HL-60 (cell line): ENCODE data around the gene CD300LB.
A peak's percentile ranks its signal among the peaks of the same experiment; 100 is the strongest.

ENCODE experiments used
- DNase-seq, 2 experiments: peaks; one replicate each; pipeline ENCODE4 v3.0.0-alpha.2; 2010 to 2020; ENCODE audit warnings: low read depth in 1 of 2, low spot score in 1 of 2
- H3K27ac ChIP-seq: fragments of 250-450 bp; sonication (Bioruptor Pico); replicated peaks from 2 replicates; pipeline ENCODE4 v1.5.1; 2020; ENCODE audit warnings: mild to moderate bottlenecking, moderate library complexity
- H3K27me3 ChIP-seq: fragments of 250-450 bp; sonication (Bioruptor Pico); 2 replicates; pipeline ENCODE4 v1.5.1; 2021; ENCODE audit warnings: mild to moderate bottlenecking, moderate library complexity; ENCODE audit not compliant: insufficient read depth, poor library complexity, severe bottlenecking
- H3K4me3 ChIP-seq: replicated peaks from 2 replicates; pipeline ENCODE4 v1.5.1; 2011; ENCODE audit warnings: mild to moderate bottlenecking, control low read depth, low read length; ENCODE audit not compliant: insufficient read depth
- GABPA ChIP-seq: IDR thresholded peaks from 2 replicates; pipeline ENCODE4 v1.6.1; 2012; ENCODE audit warnings: low read depth
- POLR2AphosphoS5 ChIP-seq: IDR thresholded peaks from 2 replicates; pipeline ENCODE4 v1.6.1; 2012; ENCODE audit warnings: low read depth
- SPI1 ChIP-seq: IDR thresholded peaks from 2 replicates; pipeline ENCODE4 v1.6.1; 2012; ENCODE audit warnings: low read depth, mild to moderate bottlenecking, borderline replicate concordance
- TF ChIP-seq, protein P1 (sequence below): IDR thresholded peaks from 2 replicates; pipeline ENCODE4 v1.6.1; 2012; ENCODE audit warnings: low read depth; ENCODE audit not compliant: insufficient replicate concordance
- TF ChIP-seq, protein P2 (sequence below): IDR thresholded peaks from one replicate; pipeline ENCODE4 v1.5.1; 2011; ENCODE audit warnings: low read length, control low read depth, inconsistent platforms; ENCODE audit not compliant: insufficient read depth

Gene CD300LB

DNA sequence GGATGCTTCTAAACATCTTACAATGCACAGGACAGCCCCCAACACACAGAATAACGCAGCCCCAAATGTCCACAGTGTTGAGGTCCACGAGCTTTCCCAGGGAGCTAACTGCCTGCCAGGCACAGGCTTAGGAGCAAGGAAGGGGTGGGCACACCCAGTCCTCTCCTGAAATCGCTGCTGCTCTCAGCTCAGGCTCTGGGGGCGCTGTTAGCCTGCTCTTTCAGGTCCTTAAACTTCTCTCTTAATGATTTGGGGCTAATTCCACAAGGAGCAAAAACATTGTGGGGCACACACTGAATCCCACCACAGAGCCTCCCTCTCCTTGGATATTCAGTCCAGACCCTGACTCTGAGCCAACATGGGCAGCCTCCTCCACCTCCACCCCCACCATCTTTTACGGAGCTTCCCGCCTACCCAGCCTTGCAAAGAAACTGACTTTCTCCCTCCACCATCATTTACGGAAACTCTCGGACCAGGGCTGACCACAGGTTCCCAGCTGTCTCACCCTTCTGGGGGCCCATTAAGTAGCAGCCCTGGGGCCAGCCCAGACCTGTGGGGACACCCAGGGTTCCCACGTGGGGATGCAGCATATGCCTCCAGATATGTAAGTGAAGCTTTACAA is 35.0 kb upstream of the CD300LB start:
- no peak overlapping the region for H3K27ac ChIP-seq
- TF ChIP-seq GABPA = no peak
- TF ChIP-seq POLR2AphosphoS5 = no peak
- TF ChIP-seq, protein P1, sequence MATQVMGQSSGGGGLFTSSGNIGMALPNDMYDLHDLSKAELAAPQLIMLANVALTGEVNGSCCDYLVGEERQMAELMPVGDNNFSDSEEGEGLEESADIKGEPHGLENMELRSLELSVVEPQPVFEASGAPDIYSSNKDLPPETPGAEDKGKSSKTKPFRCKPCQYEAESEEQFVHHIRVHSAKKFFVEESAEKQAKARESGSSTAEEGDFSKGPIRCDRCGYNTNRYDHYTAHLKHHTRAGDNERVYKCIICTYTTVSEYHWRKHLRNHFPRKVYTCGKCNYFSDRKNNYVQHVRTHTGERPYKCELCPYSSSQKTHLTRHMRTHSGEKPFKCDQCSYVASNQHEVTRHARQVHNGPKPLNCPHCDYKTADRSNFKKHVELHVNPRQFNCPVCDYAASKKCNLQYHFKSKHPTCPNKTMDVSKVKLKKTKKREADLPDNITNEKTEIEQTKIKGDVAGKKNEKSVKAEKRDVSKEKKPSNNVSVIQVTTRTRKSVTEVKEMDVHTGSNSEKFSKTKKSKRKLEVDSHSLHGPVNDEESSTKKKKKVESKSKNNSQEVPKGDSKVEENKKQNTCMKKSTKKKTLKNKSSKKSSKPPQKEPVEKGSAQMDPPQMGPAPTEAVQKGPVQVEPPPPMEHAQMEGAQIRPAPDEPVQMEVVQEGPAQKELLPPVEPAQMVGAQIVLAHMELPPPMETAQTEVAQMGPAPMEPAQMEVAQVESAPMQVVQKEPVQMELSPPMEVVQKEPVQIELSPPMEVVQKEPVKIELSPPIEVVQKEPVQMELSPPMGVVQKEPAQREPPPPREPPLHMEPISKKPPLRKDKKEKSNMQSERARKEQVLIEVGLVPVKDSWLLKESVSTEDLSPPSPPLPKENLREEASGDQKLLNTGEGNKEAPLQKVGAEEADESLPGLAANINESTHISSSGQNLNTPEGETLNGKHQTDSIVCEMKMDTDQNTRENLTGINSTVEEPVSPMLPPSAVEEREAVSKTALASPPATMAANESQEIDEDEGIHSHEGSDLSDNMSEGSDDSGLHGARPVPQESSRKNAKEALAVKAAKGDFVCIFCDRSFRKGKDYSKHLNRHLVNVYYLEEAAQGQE = no peak
- TF ChIP-seq, protein P2, sequence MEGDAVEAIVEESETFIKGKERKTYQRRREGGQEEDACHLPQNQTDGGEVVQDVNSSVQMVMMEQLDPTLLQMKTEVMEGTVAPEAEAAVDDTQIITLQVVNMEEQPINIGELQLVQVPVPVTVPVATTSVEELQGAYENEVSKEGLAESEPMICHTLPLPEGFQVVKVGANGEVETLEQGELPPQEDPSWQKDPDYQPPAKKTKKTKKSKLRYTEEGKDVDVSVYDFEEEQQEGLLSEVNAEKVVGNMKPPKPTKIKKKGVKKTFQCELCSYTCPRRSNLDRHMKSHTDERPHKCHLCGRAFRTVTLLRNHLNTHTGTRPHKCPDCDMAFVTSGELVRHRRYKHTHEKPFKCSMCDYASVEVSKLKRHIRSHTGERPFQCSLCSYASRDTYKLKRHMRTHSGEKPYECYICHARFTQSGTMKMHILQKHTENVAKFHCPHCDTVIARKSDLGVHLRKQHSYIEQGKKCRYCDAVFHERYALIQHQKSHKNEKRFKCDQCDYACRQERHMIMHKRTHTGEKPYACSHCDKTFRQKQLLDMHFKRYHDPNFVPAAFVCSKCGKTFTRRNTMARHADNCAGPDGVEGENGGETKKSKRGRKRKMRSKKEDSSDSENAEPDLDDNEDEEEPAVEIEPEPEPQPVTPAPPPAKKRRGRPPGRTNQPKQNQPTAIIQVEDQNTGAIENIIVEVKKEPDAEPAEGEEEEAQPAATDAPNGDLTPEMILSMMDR = peak; percentile 83
- H3K4me3 ChIP-seq = no peak overlapping the region
- no peaks in the 10 kb centered on the region for H3K27me3 ChIP-seq
- peak in 1 of 2 experiments; percentile 42 for DNase-seq

DNA sequence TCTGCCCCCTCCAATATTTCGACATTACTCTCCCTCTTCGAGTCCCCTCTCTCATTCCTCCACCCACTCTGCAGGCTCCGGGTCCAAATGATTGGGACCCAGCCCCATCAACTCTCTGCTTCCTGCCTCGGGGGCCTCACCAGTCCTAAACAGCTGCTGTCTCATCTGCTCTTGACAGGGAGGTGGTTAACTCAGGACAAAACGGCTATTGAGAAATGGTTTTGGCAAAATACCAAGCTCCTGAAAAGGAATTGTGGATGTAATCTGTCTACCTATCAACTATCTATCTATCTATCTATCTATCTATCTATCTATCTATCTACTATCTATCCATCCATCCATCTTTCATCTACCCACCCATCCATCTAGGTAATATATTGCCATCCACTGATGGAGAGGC is 33.9 kb upstream of the CD300LB start:
- H3K4me3 ChIP-seq = no peak overlapping the region
- TF ChIP-seq, protein P1 = no peak
- no peak for TF ChIP-seq POLR2AphosphoS5
- TF ChIP-seq, protein P2 = no peak
- TF ChIP-seq GABPA = no peak
- no peak for TF ChIP-seq SPI1
- no peak overlapping the region for H3K27ac ChIP-seq
- no peak for DNase-seq
- H3K27me3 ChIP-seq = no peaks in the 10 kb centered on the region

DNA sequence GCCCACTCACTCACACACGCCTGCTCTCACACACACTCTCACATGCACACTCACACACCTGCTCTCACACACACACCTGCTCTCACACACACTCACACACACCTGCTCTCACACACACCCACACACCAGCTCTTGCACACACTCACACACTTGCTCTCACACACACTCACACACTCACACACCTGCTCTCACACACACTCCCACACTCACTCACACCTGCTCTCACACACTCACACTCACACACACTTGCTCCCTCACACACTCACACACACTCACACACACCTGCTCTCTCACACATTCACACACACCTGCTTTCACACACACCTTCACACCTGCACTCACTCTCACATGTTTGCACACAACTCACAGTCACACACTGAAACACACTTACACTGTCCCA is 32.1 kb upstream of the CD300LB start:
- Histone ChIP-seq H3K4me3 (no peak overlapping the region), H3K27ac (no peak overlapping the region), H3K27me3 (no peaks in the 10 kb centered on the region)
- TF ChIP-seq SPI1 (no peak), GABPA (no peak)
- TF ChIP-seq, protein P2 = no peak
- TF ChIP-seq, protein P1 = no peak
- no peak for DNase-seq
